CD4-positive, alpha-beta T cell treated with Interferon alpha-2 for 1 hour (primary cell): Measurements from ENCODE around the gene LETM1.
"Not testable (repeated sequence)": the region's sequence is repeated elsewhere in the genome, so short reads cannot be mapped to it uniquely, and the experiment has no call there.

Experiments used
- DNase-seq, 2 donors: peaks; one replicate each; pipeline ENCODE4 v3.0.0-alpha.2; 2020 to 2022

Gene LETM1

GRCh38 chr4:1851160-1851559 is 4.8 kb downstream of the LETM1 start:
- DNase-seq = no peak

- DNase-seq = no peak
Observed at GRCh38 chr4:1850276-1850675, 5.7 kb downstream of the LETM1 start.

- DNase-seq = no peak
Observed at GRCh38 chr4:1846580-1846979, 9.4 kb downstream of the LETM1 start.

- DNase-seq = not testable (repeated sequence)
Observed at GRCh38 chr4:1844618-1845017, 11.3 kb downstream of the LETM1 start.

GRCh38 chr4:1843852-1844251 is 12.1 kb downstream of the LETM1 start:
- no peak for DNase-seq

GRCh38 chr4:1842993-1843448 is 12.9 kb downstream of the LETM1 start:
- no peak for DNase-seq

GRCh38 chr4:1842339-1842895 is 13.5 kb downstream of the LETM1 start:
- DNase-seq = no peak

GRCh38 chr4:1841887-1842210 is 14.1 kb downstream of the LETM1 start:
- DNase-seq = no peak

- DNase-seq = no peak
Observed at GRCh38 chr4:1841201-1841886, 14.6 kb downstream of the LETM1 start.

- DNase-seq = no peak
Observed at GRCh38 chr4:1839282-1839681, 16.7 kb downstream of the LETM1 start.

GRCh38 chr4:1837069-1837468 is 18.9 kb downstream of the LETM1 start:
- DNase-seq = no peak

GRCh38 chr4:1836650-1837049 is 19.3 kb downstream of the LETM1 start:
- DNase-seq = no peak

- not testable (repeated sequence) for DNase-seq
Observed at GRCh38 chr4:1835836-1836235, 20.1 kb downstream of the LETM1 start.

- no peak for DNase-seq
Observed at GRCh38 chr4:1834047-1834775, 21.7 kb downstream of the LETM1 start.

- DNase-seq = no peak
Observed at GRCh38 chr4:1833307-1834046, 22.5 kb downstream of the LETM1 start.

GRCh38 chr4:1832690-1833089 is 23.3 kb downstream of the LETM1 start:
- no peak for DNase-seq

GRCh38 chr4:1831331-1831730 is 24.6 kb downstream of the LETM1 start:
- no peak for DNase-seq

- no peak for DNase-seq
Observed at GRCh38 chr4:1830642-1831228, 25.2 kb downstream of the LETM1 start.

- DNase-seq = no peak
Observed at GRCh38 chr4:1830234-1830633, 25.7 kb downstream of the LETM1 start.

- DNase-seq = no peak
Observed at GRCh38 chr4:1826531-1827350, 29.2 kb downstream of the LETM1 start.

- DNase-seq = no peak
Observed at GRCh38 chr4:1825326-1825725, 30.6 kb downstream of the LETM1 start.

GRCh38 chr4:1824746-1825145 is 31.2 kb downstream of the LETM1 start:
- no peak for DNase-seq
